ENCODE results near the gene SERPINF2. TPM values are rescaled to one million over a fixed set of nuclear protein-coding genes. Genes with fewer than 3 reads are reported as not detected.

Gene SERPINF2
- 0.49 TPM in 1 of 2 replicates, not detected in the other for total RNA-seq

DNA sequence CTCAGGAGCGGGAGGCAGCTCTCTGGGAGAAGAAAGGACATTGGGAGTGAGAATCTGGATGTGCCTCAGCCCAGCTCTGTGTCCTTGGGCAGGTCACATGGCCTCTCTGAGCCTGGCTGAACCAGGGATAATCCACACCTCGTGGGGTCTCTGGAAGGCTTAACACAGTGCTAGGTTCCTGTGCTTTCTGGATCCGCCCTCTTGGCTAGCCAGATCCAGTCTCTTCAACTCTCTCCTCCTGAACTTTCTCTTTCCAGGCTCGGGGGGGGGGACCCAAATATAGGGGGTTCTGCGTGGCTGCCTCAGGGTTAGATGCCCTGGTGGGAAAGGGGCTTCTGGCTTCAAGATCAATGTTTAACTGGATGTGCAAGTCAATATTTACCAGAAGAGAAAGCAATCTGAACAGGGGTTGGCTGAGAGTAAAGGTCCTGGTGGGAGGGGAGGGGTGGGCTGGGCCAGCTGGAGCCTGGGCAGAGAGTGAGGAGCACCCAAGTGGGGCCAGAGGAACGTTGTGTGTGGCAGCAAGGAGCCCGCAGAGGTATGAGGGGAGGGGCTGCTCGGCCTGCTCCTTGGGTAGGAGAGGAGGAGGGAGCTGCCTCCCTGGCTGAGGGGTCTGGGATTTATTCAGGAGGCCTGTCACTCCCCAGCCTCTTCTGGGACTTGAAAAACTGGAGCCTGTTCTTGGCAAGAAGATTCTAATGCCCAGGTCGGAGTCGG is at the start of gene SERPINF2:
Gene SERPINF2 (plus strand): TSS at position 501 of the 717 bp plus-strand sequence. CDS start 2,125 bp downstream, outside the sequence.

DNA sequence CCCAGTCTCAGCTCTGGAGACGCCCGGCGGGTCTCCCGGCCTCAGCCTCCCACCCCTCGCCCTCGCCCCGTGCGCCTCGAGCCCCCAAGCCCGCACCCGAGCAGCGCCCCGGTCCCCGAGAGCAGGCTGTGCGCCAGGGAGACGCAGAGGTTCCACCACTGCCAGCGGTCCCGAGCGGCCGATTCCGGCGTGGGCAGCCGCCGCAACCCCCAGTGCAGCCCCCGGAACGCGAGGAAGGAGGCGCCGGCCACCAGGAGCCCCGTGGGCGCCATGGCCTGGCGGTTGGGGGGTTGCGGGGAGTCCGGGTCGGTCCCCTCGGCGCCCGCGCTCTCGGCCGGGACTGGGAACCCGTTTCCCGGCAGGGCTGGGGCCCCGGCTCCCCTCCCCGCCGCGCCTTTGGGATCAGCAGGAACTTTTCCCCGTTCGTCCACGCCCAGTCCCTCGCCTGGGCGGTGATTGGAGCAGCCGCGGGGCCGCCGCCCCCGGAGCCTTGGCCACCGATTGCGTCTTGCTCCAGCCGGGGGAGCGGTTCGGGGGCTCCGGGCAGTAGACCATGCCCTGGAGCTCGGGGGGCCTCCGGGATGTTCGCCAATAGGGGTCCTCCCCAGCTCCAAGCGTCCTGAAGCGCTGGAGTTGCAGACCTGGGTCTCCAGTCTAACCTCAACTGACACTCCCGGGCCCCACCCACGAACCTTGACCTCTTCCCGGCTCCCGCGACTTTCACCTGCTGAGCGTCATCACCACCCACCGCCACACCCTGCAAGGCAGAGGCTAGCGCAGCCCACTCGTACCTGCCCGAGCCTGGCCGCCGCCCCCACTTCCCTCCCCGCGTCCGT is 32.5 kb upstream of the SERPINF2 start, which contains the start of gene TLCD2:
Gene TLCD2 (minus strand): TSS at position 407 of the 836 bp plus-strand sequence. CDS start 135 bp downstream, at position 272.

DNA sequence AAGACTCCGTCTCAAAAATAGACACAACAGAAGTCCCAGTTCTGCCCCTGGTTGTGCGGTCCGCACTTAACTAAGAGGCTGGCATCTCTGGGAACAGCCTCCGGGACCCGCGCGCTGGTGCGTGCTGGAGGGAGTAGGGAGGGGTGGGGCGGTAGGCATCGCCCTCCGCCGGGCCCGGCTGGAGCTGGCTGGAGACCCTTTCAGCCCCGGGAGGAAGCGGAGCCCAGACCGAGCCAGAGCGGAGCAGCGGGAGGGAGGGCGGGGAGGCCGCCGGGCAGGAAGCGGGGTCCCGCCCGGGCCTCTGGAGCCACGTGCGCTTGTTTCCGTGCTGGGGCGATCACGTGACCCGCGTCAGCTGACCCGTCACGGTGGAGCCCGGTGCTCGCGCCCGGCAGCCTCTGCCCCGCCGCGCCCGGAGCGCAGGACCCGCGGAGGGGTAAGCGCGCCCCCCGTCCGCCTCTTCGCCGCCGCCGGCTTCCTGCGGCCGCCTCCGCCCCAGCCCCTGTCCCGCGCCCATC is 18.3 kb upstream of the SERPINF2 start, which contains the start of gene WDR81:
Gene WDR81 (plus strand): TSS at position 354 of the 518 bp plus-strand sequence. CDS start 256 bp downstream, outside the sequence.

Other genes with a start within 250 kb of the SERPINF2 start
- 45.9 and 58.3 TPM in 2 replicates for gene INPP5K, start 226.3 kb upstream of the SERPINF2 start, total RNA-seq
- 17.3 and 23.2 TPM in 2 replicates for gene PITPNA, start 180.1 kb upstream of the SERPINF2 start, total RNA-seq
- gene SLC43A2, start 114.0 kb upstream of the SERPINF2 start, total RNA-seq: 8.3 and 46.6 TPM in 2 replicates
- gene SCARF1, start 97.1 kb upstream of the SERPINF2 start, total RNA-seq: 82.4 and 99.5 TPM in 2 replicates
- gene RILP, start 93.0 kb upstream of the SERPINF2 start, total RNA-seq: 10.1 and 12.3 TPM in 2 replicates
- 82.1 and 190 TPM in 2 replicates for gene PRPF8, start 58.0 kb upstream of the SERPINF2 start, total RNA-seq
- 1.3 and 1.4 TPM in 2 replicates for gene TLCD2, start 32.5 kb upstream of the SERPINF2 start, total RNA-seq
- 14.9 and 25.6 TPM in 2 replicates for gene WDR81, start 18.2 kb upstream of the SERPINF2 start, total RNA-seq
- gene SERPINF1, start 19.2 kb downstream of the SERPINF2 start, total RNA-seq: 0.16 TPM in 1 of 2 replicates, not detected in the other
- gene SMYD4, start 87.0 kb downstream of the SERPINF2 start, total RNA-seq: 6.5 and 13.7 TPM in 2 replicates
- 35.9 and 64.1 TPM in 2 replicates for gene RPA1, start 87.1 kb downstream of the SERPINF2 start, total RNA-seq